ENCODE results near the gene TTYH2.

TTYH2 gene

DNA sequence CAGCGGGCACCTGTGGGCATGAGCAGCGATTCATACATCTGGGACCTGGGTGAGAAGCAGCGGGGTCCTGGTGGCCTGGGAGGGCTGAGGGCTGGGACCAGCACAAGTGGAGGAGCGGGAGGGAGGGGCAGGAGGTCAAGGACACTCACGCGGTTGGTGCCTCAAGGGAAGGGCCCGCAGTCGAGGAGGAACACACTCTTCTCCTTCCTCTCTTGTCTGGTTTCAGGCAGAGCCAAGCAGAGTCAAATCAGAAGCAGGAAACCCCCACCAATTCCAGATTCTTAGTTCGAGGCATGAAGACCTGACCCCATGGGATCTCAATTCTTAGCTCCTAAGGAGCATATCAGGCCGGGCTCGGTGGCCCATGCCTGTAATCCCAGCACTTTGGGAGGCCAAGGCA is 76.3 kb downstream of the TTYH2 start:
- TF ChIP-seq SPI1 (IDR thresholded peaks at IDR 0.05; ENCODE audit: low read depth, low read length) (peak; percentile 26; the same call in 1 of the 2 replicates), POLR2A (IDR thresholded peaks at IDR 0.05; ENCODE audit: low read depth, low read length) (no peak)
- FAIRE-seq (no peak), DNase-seq (ENCODE audit: insufficient read length, low spot score) (no peak)

DNA sequence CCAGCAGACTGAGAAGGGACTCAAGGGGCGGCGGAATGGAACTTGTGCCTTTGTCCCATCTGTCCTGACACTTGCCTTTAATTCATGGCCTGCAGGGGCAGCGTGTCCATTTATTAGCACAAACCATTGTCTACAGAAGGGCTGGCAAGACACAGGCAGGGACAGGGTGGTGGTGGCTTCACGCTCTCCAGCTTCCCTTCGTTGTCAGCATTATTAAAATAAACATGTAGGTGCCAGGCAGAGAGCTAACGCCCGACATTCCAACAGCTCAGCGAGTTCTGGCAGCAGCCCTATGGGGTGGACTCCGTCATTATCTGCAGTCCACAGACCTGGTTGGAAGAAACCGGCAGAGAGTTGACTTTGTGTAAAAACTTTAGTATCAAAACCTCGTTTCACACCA is 77.0 kb downstream of the TTYH2 start:
- TF ChIP-seq POLR2AphosphoS5 (IDR thresholded peaks at IDR 0.05; ENCODE audit: low read depth, low read length) (no peak), SPI1 (IDR thresholded peaks at IDR 0.05; ENCODE audit: low read depth, low read length) (no peak), TAF1 (IDR thresholded peaks at IDR 0.05; ENCODE audit: low read depth, low read length) (no peak), PAX5 (IDR thresholded peaks at IDR 0.05; ENCODE audit: insufficient read depth, low read length, severe bottlenecking) (no peak), POLR2A (IDR thresholded peaks at IDR 0.05; ENCODE audit: low read depth, low read length) (no peak), POU2F2 (IDR thresholded peaks at IDR 0.05; ENCODE audit: low read depth, low read length) (no peak)
- FAIRE-seq (no peak), DNase-seq (ENCODE audit: insufficient read length, low spot score) (no peak)

- no peak for DNase-seq (ENCODE audit: insufficient read length, low spot score)
- TF ChIP-seq TAF1 (IDR thresholded peaks at IDR 0.05; ENCODE audit: low read depth, low read length) (no peak), POLR2AphosphoS5 (IDR thresholded peaks at IDR 0.05; ENCODE audit: low read depth, low read length) (no peak), POU2F2 (IDR thresholded peaks at IDR 0.05; ENCODE audit: low read depth, low read length) (no peak), PAX5 (IDR thresholded peaks at IDR 0.05; ENCODE audit: insufficient read depth, low read length, severe bottlenecking) (no peak), POLR2A (IDR thresholded peaks at IDR 0.05; ENCODE audit: low read depth, low read length) (no peak), SPI1 (IDR thresholded peaks at IDR 0.05; ENCODE audit: low read depth, low read length) (no peak)
- no peak for FAIRE-seq
Observed at GRCh38 chr17:74292495-74292894, 79.1 kb downstream of the TTYH2 start.

- no peak for FAIRE-seq
- no peak for TF ChIP-seq POLR2AphosphoS5 (IDR thresholded peaks at IDR 0.05; ENCODE audit: low read depth, low read length)
- no peak for TF ChIP-seq SPI1 (IDR thresholded peaks at IDR 0.05; ENCODE audit: low read depth, low read length)
- no peak for TF ChIP-seq POU2F2 (IDR thresholded peaks at IDR 0.05; ENCODE audit: low read depth, low read length)
- no peak for TF ChIP-seq TAF1 (IDR thresholded peaks at IDR 0.05; ENCODE audit: low read depth, low read length)
- TF ChIP-seq POLR2A (IDR thresholded peaks at IDR 0.05; ENCODE audit: low read depth, low read length), result no peak
- TF ChIP-seq PAX5 (IDR thresholded peaks at IDR 0.05; ENCODE audit: insufficient read depth, low read length, severe bottlenecking), result no peak
- no peak for DNase-seq (ENCODE audit: insufficient read length, low spot score)
Observed at GRCh38 chr17:74295625-74296547, 82.5 kb downstream of the TTYH2 start.

- DNase-seq (ENCODE audit: insufficient read length, low spot score) (no peak), FAIRE-seq (no peak)
- TF ChIP-seq PAX5 (IDR thresholded peaks at IDR 0.05; ENCODE audit: insufficient read depth, low read length, severe bottlenecking) (no peak), POLR2AphosphoS5 (IDR thresholded peaks at IDR 0.05; ENCODE audit: low read depth, low read length) (no peak), POU2F2 (IDR thresholded peaks at IDR 0.05; ENCODE audit: low read depth, low read length) (no peak), POLR2A (IDR thresholded peaks at IDR 0.05; ENCODE audit: low read depth, low read length) (no peak), TAF1 (IDR thresholded peaks at IDR 0.05; ENCODE audit: low read depth, low read length) (no peak), SPI1 (IDR thresholded peaks at IDR 0.05; ENCODE audit: low read depth, low read length) (no peak)
Observed at GRCh38 chr17:74296548-74296936, 83.2 kb downstream of the TTYH2 start.

DNA sequence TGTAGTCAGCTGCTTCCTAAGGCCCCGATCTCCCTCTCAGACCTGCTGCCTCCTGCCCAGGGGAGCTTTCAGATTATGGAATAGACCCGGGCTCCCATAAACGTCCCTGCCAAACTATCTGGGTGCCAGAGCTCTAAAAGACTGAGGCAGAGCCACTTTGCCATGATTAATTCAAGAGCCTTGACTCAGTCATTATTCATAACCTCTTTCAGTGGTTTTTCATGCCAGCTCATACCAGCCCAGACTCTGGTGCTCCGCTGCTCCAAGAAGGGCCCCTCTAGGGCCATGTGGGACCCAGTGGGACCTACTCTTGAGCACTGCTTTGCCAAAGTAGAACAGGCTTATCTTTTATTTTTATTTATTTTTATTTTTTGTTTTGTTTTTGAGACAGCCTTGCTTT is 84.6 kb downstream of the TTYH2 start:
- DNase-seq (ENCODE audit: insufficient read length, low spot score), result no peak

GRCh38 chr17:74298778-74299177 is 85.4 kb downstream of the TTYH2 start:
- no peak for DNase-seq (ENCODE audit: insufficient read length, low spot score)
- no peak for FAIRE-seq
- no peak for TF ChIP-seq PAX5 (IDR thresholded peaks at IDR 0.05; ENCODE audit: insufficient read depth, low read length, severe bottlenecking)
- TF ChIP-seq POLR2AphosphoS5 (IDR thresholded peaks at IDR 0.05; ENCODE audit: low read depth, low read length), result no peak
- TF ChIP-seq POLR2A (IDR thresholded peaks at IDR 0.05; ENCODE audit: low read depth, low read length), result no peak
- no peak for TF ChIP-seq POU2F2 (IDR thresholded peaks at IDR 0.05; ENCODE audit: low read depth, low read length)
- TF ChIP-seq TAF1 (IDR thresholded peaks at IDR 0.05; ENCODE audit: low read depth, low read length), result no peak
- no peak for TF ChIP-seq SPI1 (IDR thresholded peaks at IDR 0.05; ENCODE audit: low read depth, low read length)

More for the DNA sequence above, 84.6 kb downstream of the TTYH2 start:
- no peak for FAIRE-seq
- TF ChIP-seq TAF1 (IDR thresholded peaks at IDR 0.05; ENCODE audit: low read depth, low read length), result no peak
- no peak for TF ChIP-seq POLR2A (IDR thresholded peaks at IDR 0.05; ENCODE audit: low read depth, low read length)
- TF ChIP-seq POLR2AphosphoS5 (IDR thresholded peaks at IDR 0.05; ENCODE audit: low read depth, low read length), result no peak
- TF ChIP-seq SPI1 (IDR thresholded peaks at IDR 0.05; ENCODE audit: low read depth, low read length), result no peak
- no peak for TF ChIP-seq POU2F2 (IDR thresholded peaks at IDR 0.05; ENCODE audit: low read depth, low read length)
- TF ChIP-seq PAX5 (IDR thresholded peaks at IDR 0.05; ENCODE audit: insufficient read depth, low read length, severe bottlenecking), result no peak

GRCh38 chr17:74299226-74300009 is 86.0 kb downstream of the TTYH2 start:
- DNase-seq (ENCODE audit: insufficient read length, low spot score), result no peak
- no peak for FAIRE-seq
- no peak for TF ChIP-seq POLR2AphosphoS5 (IDR thresholded peaks at IDR 0.05; ENCODE audit: low read depth, low read length)
- no peak for TF ChIP-seq TAF1 (IDR thresholded peaks at IDR 0.05; ENCODE audit: low read depth, low read length)
- TF ChIP-seq POLR2A (IDR thresholded peaks at IDR 0.05; ENCODE audit: low read depth, low read length), result no peak
- no peak for TF ChIP-seq SPI1 (IDR thresholded peaks at IDR 0.05; ENCODE audit: low read depth, low read length)
- TF ChIP-seq PAX5 (IDR thresholded peaks at IDR 0.05; ENCODE audit: insufficient read depth, low read length, severe bottlenecking), result no peak
- TF ChIP-seq POU2F2 (IDR thresholded peaks at IDR 0.05; ENCODE audit: low read depth, low read length), result no peak

DNA sequence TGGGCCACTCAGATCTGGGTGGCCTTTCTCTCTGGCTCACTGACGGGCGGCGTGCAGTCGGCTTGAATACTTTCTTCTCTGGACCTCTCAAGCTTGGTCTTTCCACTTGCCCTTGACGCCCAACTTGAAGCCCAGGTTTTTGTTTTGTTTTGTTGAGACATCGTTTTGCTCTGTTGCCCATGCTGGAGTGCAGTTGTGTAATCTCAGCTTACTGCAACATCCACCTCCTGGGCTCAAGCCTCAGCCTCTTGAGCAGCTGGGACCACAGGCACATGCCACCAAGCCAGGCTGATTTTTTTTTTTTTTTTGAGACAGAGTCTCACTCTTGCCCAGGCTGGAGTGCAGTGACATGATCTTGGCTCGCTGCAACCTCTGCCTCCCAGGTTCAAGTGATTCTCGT is 89.9 kb downstream of the TTYH2 start:
- FAIRE-seq, result no peak
- no peak for DNase-seq (ENCODE audit: insufficient read length, low spot score)
- TF ChIP-seq POLR2A (IDR thresholded peaks at IDR 0.05; ENCODE audit: low read depth, low read length) (no peak), POLR2AphosphoS5 (IDR thresholded peaks at IDR 0.05; ENCODE audit: low read depth, low read length) (no peak), SPI1 (IDR thresholded peaks at IDR 0.05; ENCODE audit: low read depth, low read length) (no peak), PAX5 (IDR thresholded peaks at IDR 0.05; ENCODE audit: insufficient read depth, low read length, severe bottlenecking) (no peak), TAF1 (IDR thresholded peaks at IDR 0.05; ENCODE audit: low read depth, low read length) (no peak), POU2F2 (IDR thresholded peaks at IDR 0.05; ENCODE audit: low read depth, low read length) (no peak)

Measured in GM12891 (cell line).